Spleen (tissue), 3 donors: ENCODE results near the gene STEAP2.

Source experiments
- POLR2A ChIP-seq, 3 donors: fragments of 450-650 bp; IDR thresholded peaks; one replicate each; pipeline ENCODE4 v1.5.1; 2017; ENCODE audit warnings: antibody characterized with exemption in 3 of 3, mild to moderate bottlenecking in 1 of 3
- POLR2AphosphoS5 ChIP-seq, 3 donors: sonication (generic); formaldehyde crosslinking; IDR thresholded peaks; one replicate each; pipeline ENCODE4 v1.5.1; 2017; ENCODE audit warnings: antibody characterized with exemption in 3 of 3

DNA sequence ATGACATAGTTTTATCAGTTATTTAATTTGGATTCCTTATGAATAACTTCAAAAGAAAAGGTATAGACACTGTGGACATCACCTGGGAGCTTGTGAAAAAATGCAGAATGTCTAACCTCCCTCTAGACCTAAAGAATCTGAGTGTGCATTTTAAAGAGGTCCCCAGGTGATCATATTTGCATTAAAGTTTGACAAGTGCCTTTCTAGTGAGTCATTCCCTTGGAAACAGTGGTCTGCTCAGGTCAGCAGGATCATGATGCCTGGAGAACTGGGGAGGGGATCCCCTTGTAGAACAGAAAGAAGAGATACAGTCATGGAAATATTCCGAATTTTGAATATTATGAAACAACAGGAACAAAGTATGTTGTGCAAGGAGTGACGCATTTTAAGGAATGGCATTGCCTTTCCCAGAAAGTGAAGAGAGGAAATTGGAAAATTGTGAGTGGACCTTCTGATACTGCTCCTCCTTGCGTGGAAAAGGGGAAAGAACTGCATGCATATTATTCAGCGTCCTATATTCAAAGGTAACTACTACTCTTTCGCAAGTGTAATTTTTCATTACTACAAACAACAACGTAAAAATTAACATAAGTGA is 4.6 kb downstream of the STEAP2 start:
- no peak for TF ChIP-seq POLR2AphosphoS5 (IDR thresholded peaks at IDR 0.05)
- no peak for TF ChIP-seq POLR2A (IDR thresholded peaks at IDR 0.05)
